ENCODE measurements around the gene PCMTD2. TPM values are rescaled to one million over a fixed set of nuclear protein-coding genes. Genes with fewer than 3 reads are reported as not detected.

Gene PCMTD2
- total and polyA plus RNA-seq, 2 of the 13 experiments (the other 11 are each of a cell fraction or from before 2014, with no cell fraction given), result 47.0 to 76.9 TPM

DNA sequence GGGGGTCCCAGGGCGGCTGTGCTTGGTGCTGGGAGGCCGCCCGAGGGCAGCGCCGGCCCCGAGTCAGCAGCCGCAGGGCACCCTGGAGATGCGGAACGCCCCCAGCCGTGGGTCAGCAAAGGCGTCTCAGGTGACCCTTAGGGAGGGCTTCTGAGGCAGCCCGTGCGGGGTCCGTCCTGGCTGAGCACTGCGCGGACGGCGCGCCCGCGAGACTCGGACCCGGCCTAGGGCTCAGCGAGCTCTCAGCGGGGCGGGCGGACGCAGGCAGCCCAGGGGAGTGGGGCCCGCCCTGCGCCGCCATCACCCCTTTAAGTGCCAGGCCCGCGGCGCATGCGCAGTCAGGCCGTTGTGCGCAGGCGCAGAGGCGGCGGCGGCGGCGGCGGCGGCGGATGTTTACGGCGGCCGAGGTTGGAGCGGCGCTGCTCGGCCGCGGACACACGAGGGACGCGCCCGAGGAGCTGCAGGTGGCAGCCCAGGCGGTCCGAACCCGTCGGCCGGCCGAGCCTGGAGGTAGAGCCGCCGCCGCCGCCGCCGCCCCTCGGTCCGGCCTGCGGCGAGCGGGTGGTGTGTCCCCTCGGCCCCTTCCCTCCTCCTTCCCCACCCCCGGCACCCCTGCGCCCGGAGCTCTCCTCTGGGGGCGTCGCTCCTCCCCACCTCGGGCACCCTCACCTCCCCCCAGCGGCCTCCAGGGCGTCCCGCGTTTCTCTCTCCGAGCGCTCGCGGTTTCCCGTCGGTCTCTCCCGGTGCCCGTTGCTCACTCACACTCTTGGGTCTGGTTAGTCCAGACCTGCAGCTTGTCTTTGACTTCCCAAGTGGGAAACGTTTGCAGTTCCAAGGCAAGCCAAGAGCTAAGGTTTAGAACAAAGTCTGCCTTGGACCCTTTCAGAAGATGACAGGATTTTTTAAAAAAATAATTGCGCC, at the start of gene PCMTD2 (continued):
- no peak for TF ChIP-seq SALL2 (CRISPR knock-in tag; IDR thresholded peaks at IDR 0.05)
- peak; percentile 12 for TF ChIP-seq TBL1XR1 (IDR thresholded peaks at IDR 0.05; ENCODE audit: borderline replicate concordance, low read length, partially characterized antibody)
- TF ChIP-seq, protein P1, sequence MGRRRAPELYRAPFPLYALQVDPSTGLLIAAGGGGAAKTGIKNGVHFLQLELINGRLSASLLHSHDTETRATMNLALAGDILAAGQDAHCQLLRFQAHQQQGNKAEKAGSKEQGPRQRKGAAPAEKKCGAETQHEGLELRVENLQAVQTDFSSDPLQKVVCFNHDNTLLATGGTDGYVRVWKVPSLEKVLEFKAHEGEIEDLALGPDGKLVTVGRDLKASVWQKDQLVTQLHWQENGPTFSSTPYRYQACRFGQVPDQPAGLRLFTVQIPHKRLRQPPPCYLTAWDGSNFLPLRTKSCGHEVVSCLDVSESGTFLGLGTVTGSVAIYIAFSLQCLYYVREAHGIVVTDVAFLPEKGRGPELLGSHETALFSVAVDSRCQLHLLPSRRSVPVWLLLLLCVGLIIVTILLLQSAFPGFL (CRISPR knock-in tag; IDR thresholded peaks at IDR 0.05), result no peak
- no peak for TF ChIP-seq ZNF207 (IDR thresholded peaks at IDR 0.05; ENCODE audit: borderline replicate concordance)
- TF ChIP-seq, protein P2, sequence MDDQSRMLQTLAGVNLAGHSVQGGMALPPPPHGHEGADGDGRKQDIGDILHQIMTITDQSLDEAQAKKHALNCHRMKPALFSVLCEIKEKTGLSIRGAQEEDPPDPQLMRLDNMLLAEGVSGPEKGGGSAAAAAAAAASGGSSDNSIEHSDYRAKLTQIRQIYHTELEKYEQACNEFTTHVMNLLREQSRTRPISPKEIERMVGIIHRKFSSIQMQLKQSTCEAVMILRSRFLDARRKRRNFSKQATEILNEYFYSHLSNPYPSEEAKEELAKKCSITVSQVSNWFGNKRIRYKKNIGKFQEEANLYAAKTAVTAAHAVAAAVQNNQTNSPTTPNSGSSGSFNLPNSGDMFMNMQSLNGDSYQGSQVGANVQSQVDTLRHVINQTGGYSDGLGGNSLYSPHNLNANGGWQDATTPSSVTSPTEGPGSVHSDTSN (CRISPR knock-in tag; IDR thresholded peaks at IDR 0.05; ENCODE audit: borderline replicate concordance), result no peak
- TF ChIP-seq PPARG (CRISPR knock-in tag; conservative IDR thresholded peaks at IDR 0.05), result peak; percentile 61
- TF ChIP-seq ZNF329 (CRISPR knock-in tag; IDR thresholded peaks at IDR 0.05; ENCODE audit: low read depth), result peak; percentile 77
- TF ChIP-seq, protein P3, sequence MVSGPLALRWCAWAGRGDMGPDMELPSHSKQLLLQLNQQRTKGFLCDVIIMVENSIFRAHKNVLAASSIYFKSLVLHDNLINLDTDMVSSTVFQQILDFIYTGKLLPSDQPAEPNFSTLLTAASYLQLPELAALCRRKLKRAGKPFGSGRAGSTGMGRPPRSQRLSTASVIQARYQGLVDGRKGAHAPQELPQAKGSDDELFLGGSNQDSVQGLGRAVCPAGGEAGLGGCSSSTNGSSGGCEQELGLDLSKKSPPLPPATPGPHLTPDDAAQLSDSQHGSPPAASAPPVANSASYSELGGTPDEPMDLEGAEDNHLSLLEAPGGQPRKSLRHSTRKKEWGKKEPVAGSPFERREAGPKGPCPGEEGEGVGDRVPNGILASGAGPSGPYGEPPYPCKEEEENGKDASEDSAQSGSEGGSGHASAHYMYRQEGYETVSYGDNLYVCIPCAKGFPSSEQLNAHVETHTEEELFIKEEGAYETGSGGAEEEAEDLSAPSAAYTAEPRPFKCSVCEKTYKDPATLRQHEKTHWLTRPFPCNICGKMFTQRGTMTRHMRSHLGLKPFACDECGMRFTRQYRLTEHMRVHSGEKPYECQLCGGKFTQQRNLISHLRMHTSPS (CRISPR knock-in tag; IDR thresholded peaks at IDR 0.05; ENCODE audit: low read depth), result peak; percentile 21; the same call in 1 of the 2 replicates
- TF ChIP-seq ZNF34 (CRISPR knock-in tag; IDR thresholded peaks at IDR 0.05; ENCODE audit: borderline replicate concordance), result peak; percentile 44; the same call in 1 of the 2 replicates
- TF ChIP-seq ZNF263 (CRISPR knock-in tag; IDR thresholded peaks at IDR 0.05), result peak; percentile 69; the same call in 1 of the 2 replicates
- TF ChIP-seq, protein P4, sequence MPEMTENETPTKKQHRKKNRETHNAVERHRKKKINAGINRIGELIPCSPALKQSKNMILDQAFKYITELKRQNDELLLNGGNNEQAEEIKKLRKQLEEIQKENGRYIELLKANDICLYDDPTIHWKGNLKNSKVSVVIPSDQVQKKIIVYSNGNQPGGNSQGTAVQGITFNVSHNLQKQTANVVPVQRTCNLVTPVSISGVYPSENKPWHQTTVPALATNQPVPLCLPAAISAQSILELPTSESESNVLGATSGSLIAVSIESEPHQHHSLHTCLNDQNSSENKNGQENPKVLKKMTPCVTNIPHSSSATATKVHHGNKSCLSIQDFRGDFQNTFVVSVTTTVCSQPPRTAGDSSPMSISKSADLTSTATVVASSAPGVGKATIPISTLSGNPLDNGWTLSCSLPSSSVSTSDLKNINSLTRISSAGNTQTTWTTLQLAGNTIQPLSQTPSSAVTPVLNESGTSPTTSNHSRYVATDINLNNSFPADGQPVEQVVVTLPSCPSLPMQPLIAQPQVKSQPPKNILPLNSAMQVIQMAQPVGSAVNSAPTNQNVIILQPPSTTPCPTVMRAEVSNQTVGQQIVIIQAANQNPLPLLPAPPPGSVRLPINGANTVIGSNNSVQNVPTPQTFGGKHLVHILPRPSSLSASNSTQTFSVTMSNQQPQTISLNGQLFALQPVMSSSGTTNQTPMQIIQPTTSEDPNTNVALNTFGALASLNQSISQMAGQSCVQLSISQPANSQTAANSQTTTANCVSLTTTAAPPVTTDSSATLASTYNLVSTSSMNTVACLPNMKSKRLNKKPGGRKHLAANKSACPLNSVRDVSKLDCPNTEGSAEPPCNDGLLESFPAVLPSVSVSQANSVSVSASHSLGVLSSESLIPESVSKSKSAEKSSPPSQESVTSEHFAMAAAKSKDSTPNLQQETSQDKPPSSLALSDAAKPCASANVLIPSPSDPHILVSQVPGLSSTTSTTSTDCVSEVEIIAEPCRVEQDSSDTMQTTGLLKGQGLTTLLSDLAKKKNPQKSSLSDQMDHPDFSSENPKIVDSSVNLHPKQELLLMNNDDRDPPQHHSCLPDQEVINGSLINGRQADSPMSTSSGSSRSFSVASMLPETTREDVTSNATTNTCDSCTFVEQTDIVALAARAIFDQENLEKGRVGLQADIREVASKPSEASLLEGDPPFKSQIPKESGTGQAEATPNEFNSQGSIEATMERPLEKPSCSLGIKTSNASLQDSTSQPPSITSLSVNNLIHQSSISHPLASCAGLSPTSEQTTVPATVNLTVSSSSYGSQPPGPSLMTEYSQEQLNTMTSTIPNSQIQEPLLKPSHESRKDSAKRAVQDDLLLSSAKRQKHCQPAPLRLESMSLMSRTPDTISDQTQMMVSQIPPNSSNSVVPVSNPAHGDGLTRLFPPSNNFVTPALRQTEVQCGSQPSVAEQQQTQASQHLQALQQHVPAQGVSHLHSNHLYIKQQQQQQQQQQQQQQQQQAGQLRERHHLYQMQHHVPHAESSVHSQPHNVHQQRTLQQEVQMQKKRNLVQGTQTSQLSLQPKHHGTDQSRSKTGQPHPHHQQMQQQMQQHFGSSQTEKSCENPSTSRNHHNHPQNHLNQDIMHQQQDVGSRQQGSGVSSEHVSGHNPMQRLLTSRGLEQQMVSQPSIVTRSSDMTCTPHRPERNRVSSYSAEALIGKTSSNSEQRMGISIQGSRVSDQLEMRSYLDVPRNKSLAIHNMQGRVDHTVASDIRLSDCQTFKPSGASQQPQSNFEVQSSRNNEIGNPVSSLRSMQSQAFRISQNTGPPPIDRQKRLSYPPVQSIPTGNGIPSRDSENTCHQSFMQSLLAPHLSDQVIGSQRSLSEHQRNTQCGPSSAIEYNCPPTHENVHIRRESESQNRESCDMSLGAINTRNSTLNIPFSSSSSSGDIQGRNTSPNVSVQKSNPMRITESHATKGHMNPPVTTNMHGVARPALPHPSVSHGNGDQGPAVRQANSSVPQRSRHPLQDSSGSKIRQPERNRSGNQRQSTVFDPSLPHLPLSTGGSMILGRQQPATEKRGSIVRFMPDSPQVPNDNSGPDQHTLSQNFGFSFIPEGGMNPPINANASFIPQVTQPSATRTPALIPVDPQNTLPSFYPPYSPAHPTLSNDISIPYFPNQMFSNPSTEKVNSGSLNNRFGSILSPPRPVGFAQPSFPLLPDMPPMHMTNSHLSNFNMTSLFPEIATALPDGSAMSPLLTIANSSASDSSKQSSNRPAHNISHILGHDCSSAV (CRISPR knock-in tag; IDR thresholded peaks at IDR 0.05; ENCODE audit: borderline replicate concordance), result peak; percentile 75; the same call in 1 of the 2 replicates
- TF ChIP-seq, protein P5, sequence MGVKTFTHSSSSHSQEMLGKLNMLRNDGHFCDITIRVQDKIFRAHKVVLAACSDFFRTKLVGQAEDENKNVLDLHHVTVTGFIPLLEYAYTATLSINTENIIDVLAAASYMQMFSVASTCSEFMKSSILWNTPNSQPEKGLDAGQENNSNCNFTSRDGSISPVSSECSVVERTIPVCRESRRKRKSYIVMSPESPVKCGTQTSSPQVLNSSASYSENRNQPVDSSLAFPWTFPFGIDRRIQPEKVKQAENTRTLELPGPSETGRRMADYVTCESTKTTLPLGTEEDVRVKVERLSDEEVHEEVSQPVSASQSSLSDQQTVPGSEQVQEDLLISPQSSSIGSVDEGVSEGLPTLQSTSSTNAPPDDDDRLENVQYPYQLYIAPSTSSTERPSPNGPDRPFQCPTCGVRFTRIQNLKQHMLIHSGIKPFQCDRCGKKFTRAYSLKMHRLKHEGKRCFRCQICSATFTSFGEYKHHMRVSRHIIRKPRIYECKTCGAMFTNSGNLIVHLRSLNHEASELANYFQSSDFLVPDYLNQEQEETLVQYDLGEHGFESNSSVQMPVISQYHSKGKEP (CRISPR knock-in tag; IDR thresholded peaks at IDR 0.05), result no peak
- TF ChIP-seq ZNF367 (CRISPR knock-in tag; IDR thresholded peaks at IDR 0.05; ENCODE audit: borderline replicate concordance), result no peak
